HG03354 (cell line): ENCODE results near the gene ARHGAP24.
"Not testable (repeated sequence)": the region's sequence is repeated elsewhere in the genome, so short reads cannot be mapped to it uniquely, and the experiment has no call there.

Source experiments
- ATAC-seq: cut with Tn5 transposase; IDR thresholded peaks from one replicate; pipeline ENCODE4 v1.9.1; 2021; ENCODE audit warnings: mild to moderate bottlenecking; ENCODE audit not compliant: unreplicated experiment, poor library complexity, severe bottlenecking

ARHGAP24 gene

GRCh38 chr4:85826060-85826678 lies 351.2 kb downstream of the ARHGAP24 start:
- peak; percentile 77 for ATAC-seq

- no peak for ATAC-seq
These were observed 353.3 kb downstream of the ARHGAP24 start for GRCh38 chr4:85828027-85828890.

- no peak for ATAC-seq
These were observed 354.5 kb downstream of the ARHGAP24 start for GRCh38 chr4:85829276-85830051.

GRCh38 chr4:85831647-85832046 lies 356.7 kb downstream of the ARHGAP24 start:
- no peak for ATAC-seq

GRCh38 chr4:85833302-85833701 lies 358.4 kb downstream of the ARHGAP24 start:
- no peak for ATAC-seq

GRCh38 chr4:85834934-85835333 lies 360.0 kb downstream of the ARHGAP24 start:
- no peak for ATAC-seq

- ATAC-seq, result no peak
These were observed 361.9 kb downstream of the ARHGAP24 start for GRCh38 chr4:85836588-85837438.

GRCh38 chr4:85837439-85837733 lies 362.4 kb downstream of the ARHGAP24 start:
- ATAC-seq, result no peak

- ATAC-seq, result not testable (repeated sequence)
These were observed 365.1 kb downstream of the ARHGAP24 start for GRCh38 chr4:85839981-85840451.

- ATAC-seq, result peak; percentile 39
These were observed 367.6 kb downstream of the ARHGAP24 start for GRCh38 chr4:85842540-85842939.

GRCh38 chr4:85853740-85854139 lies 378.8 kb downstream of the ARHGAP24 start:
- ATAC-seq, result not testable (repeated sequence)

- no peak for ATAC-seq
These were observed 379.6 kb downstream of the ARHGAP24 start for GRCh38 chr4:85854546-85854945.

GRCh38 chr4:85860066-85860740 lies 385.3 kb downstream of the ARHGAP24 start:
- no peak for ATAC-seq

GRCh38 chr4:85861064-85861765 lies 386.3 kb downstream of the ARHGAP24 start:
- ATAC-seq, result no peak

- no peak for ATAC-seq
These were observed 387.9 kb downstream of the ARHGAP24 start for GRCh38 chr4:85862896-85863295.

GRCh38 chr4:85864259-85865205 lies 389.6 kb downstream of the ARHGAP24 start:
- ATAC-seq, result no peak

- ATAC-seq, result no peak
These were observed 390.3 kb downstream of the ARHGAP24 start for GRCh38 chr4:85865256-85865655.
